GM21717 (cell line): Measurements from ENCODE around the gene CPT1A.

Source experiments
- ATAC-seq: cut with Tn5 transposase; IDR thresholded peaks from one replicate; pipeline ENCODE4 v1.9.1; 2021; ENCODE audit warnings: mild to moderate bottlenecking, moderate library complexity; ENCODE audit not compliant: unreplicated experiment

The CPT1A gene

GRCh38 chr11:68832476-68833181, 9.1 kb downstream of the CPT1A start:
- no peak for ATAC-seq

GRCh38 chr11:68831124-68831523, 10.6 kb downstream of the CPT1A start:
- ATAC-seq: no peak

- no peak for ATAC-seq
These were observed 12.1 kb downstream of the CPT1A start for GRCh38 chr11:68829581-68829980.

- no peak for ATAC-seq
These were observed 12.8 kb downstream of the CPT1A start for GRCh38 chr11:68828957-68829356.

- ATAC-seq: no peak
These were observed 13.4 kb downstream of the CPT1A start for GRCh38 chr11:68828155-68828931.

- no peak for ATAC-seq
These were observed 14.0 kb downstream of the CPT1A start for GRCh38 chr11:68827733-68828132.

- ATAC-seq: no peak
These were observed 15.0 kb downstream of the CPT1A start for GRCh38 chr11:68826726-68827125.

GRCh38 chr11:68825571-68825970, 16.1 kb downstream of the CPT1A start:
- ATAC-seq: no peak

GRCh38 chr11:68822546-68822945, 19.2 kb downstream of the CPT1A start:
- ATAC-seq: no peak

GRCh38 chr11:68821670-68822069, 20.0 kb downstream of the CPT1A start:
- ATAC-seq: no peak

GRCh38 chr11:68819362-68819761, 22.4 kb downstream of the CPT1A start:
- no peak for ATAC-seq

- ATAC-seq: no peak
These were observed 23.5 kb downstream of the CPT1A start for GRCh38 chr11:68818181-68818580.

GRCh38 chr11:68817554-68817953, 24.2 kb downstream of the CPT1A start:
- ATAC-seq: no peak

- ATAC-seq: no peak
These were observed 24.7 kb downstream of the CPT1A start for GRCh38 chr11:68816917-68817419.

- ATAC-seq: no peak
These were observed 25.4 kb downstream of the CPT1A start for GRCh38 chr11:68816251-68816776.

- no peak for ATAC-seq
These were observed 27.9 kb downstream of the CPT1A start for GRCh38 chr11:68813773-68814172.

- ATAC-seq: no peak
These were observed 29.2 kb downstream of the CPT1A start for GRCh38 chr11:68812526-68812925.

- no peak for ATAC-seq
These were observed 31.6 kb downstream of the CPT1A start for GRCh38 chr11:68810164-68810563.

GRCh38 chr11:68809506-68809905, 32.2 kb downstream of the CPT1A start:
- no peak for ATAC-seq

- no peak for ATAC-seq
These were observed 32.9 kb downstream of the CPT1A start for GRCh38 chr11:68808787-68809186.

- ATAC-seq: no peak
These were observed 34.5 kb downstream of the CPT1A start for GRCh38 chr11:68806931-68807844.
